Effector CD8-positive, alpha-beta T cell (primary cell): ENCODE data around the gene PRR27.

Source experiments
- DNase-seq: peaks from one replicate; lab custom pipeline; 2025; lab: John Stamatoyannopoulos, UW
- total RNA-seq, 4 experiments: gene quantifications; one replicate each; lab custom pipeline; 2026; lab: John Stamatoyannopoulos, UW

Gene PRR27
- total RNA-seq: 0 to 0.54 (median 0) reads per million in 4 experiments

- DNase-seq: no peak
Measured at GRCh38 chr4:70153937-70154336, at the start of gene PRR27. PRR27 (plus strand) TSS chr4:70154237; CDS start chr4:70154376, 139 bp downstream.

GRCh38 chr4:70110917-70111316 is 43.1 kb upstream of the PRR27 start:
- no peak for DNase-seq

GRCh38 chr4:70113656-70114055 is 40.4 kb upstream of the PRR27 start:
- no peak for DNase-seq

- no peak for DNase-seq
Measured at GRCh38 chr4:70114096-70114495, 39.9 kb upstream of the PRR27 start.

GRCh38 chr4:70120323-70120722 is 33.7 kb upstream of the PRR27 start:
- no peak for DNase-seq

GRCh38 chr4:70133473-70133872 is 20.6 kb upstream of the PRR27 start:
- no peak for DNase-seq

GRCh38 chr4:70138751-70139150 is 15.3 kb upstream of the PRR27 start:
- no peak for DNase-seq

- DNase-seq: no peak
Measured at GRCh38 chr4:70151271-70151670, 2.8 kb upstream of the PRR27 start.

- no peak for DNase-seq
Measured at GRCh38 chr4:70152088-70152487, 1.9 kb upstream of the PRR27 start.

GRCh38 chr4:70158576-70158975 is 4.5 kb downstream of the PRR27 start:
- no peak for DNase-seq

GRCh38 chr4:70177090-70177489 is 23.1 kb downstream of the PRR27 start:
- DNase-seq: no peak

- DNase-seq: no peak
Measured at GRCh38 chr4:70178075-70178660, 24.1 kb downstream of the PRR27 start.

- no peak for DNase-seq
Measured at GRCh38 chr4:70179811-70180210, 25.8 kb downstream of the PRR27 start.

GRCh38 chr4:70181864-70182263 is 27.8 kb downstream of the PRR27 start:
- DNase-seq: no peak

- no peak for DNase-seq
Measured at GRCh38 chr4:70182517-70183167, 28.6 kb downstream of the PRR27 start.

- no peak for DNase-seq
Measured at GRCh38 chr4:70183168-70183939, 29.3 kb downstream of the PRR27 start.

GRCh38 chr4:70183940-70184246 is 29.9 kb downstream of the PRR27 start:
- DNase-seq: no peak

- no peak for DNase-seq
Measured at GRCh38 chr4:70187216-70187615, 33.2 kb downstream of the PRR27 start.

- no peak for DNase-seq
Measured at GRCh38 chr4:70190579-70190978, 36.5 kb downstream of the PRR27 start.

- no peak for DNase-seq
Measured at GRCh38 chr4:70191647-70192046, 37.6 kb downstream of the PRR27 start.

GRCh38 chr4:70192895-70193294 is 38.9 kb downstream of the PRR27 start:
- no peak for DNase-seq

GRCh38 chr4:70195425-70195824 is 41.4 kb downstream of the PRR27 start, which contains the start of gene ODAM:
ODAM (plus strand) TSS chr4:70195725; CDS start chr4:70196544, 819 bp downstream.
- no peak for DNase-seq

GRCh38 chr4:70196857-70197256 is 42.8 kb downstream of the PRR27 start:
- DNase-seq: no peak
